Measurements from ENCODE around the gene DICER1.

GRCh38 chr14:95200404-95200803 is 43.1 kb upstream of the DICER1 start:
- TF ChIP-seq, protein P1, sequence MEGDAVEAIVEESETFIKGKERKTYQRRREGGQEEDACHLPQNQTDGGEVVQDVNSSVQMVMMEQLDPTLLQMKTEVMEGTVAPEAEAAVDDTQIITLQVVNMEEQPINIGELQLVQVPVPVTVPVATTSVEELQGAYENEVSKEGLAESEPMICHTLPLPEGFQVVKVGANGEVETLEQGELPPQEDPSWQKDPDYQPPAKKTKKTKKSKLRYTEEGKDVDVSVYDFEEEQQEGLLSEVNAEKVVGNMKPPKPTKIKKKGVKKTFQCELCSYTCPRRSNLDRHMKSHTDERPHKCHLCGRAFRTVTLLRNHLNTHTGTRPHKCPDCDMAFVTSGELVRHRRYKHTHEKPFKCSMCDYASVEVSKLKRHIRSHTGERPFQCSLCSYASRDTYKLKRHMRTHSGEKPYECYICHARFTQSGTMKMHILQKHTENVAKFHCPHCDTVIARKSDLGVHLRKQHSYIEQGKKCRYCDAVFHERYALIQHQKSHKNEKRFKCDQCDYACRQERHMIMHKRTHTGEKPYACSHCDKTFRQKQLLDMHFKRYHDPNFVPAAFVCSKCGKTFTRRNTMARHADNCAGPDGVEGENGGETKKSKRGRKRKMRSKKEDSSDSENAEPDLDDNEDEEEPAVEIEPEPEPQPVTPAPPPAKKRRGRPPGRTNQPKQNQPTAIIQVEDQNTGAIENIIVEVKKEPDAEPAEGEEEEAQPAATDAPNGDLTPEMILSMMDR (conservative IDR thresholded peaks at IDR 0.05; ENCODE audit: low read depth in 2 of 2): no peak
- TF ChIP-seq POLR2AphosphoS5 (IDR thresholded peaks at IDR 0.05; ENCODE audit: low read depth) (no peak), EZH2phosphoT487 (IDR thresholded peaks at IDR 0.05; ENCODE audit: unreplicated experiment) (no peak), EZH2 (IDR thresholded peaks at IDR 0.05; ENCODE audit: low read depth, unreplicated experiment) (no peak)
- TF ChIP-seq, protein P2, sequence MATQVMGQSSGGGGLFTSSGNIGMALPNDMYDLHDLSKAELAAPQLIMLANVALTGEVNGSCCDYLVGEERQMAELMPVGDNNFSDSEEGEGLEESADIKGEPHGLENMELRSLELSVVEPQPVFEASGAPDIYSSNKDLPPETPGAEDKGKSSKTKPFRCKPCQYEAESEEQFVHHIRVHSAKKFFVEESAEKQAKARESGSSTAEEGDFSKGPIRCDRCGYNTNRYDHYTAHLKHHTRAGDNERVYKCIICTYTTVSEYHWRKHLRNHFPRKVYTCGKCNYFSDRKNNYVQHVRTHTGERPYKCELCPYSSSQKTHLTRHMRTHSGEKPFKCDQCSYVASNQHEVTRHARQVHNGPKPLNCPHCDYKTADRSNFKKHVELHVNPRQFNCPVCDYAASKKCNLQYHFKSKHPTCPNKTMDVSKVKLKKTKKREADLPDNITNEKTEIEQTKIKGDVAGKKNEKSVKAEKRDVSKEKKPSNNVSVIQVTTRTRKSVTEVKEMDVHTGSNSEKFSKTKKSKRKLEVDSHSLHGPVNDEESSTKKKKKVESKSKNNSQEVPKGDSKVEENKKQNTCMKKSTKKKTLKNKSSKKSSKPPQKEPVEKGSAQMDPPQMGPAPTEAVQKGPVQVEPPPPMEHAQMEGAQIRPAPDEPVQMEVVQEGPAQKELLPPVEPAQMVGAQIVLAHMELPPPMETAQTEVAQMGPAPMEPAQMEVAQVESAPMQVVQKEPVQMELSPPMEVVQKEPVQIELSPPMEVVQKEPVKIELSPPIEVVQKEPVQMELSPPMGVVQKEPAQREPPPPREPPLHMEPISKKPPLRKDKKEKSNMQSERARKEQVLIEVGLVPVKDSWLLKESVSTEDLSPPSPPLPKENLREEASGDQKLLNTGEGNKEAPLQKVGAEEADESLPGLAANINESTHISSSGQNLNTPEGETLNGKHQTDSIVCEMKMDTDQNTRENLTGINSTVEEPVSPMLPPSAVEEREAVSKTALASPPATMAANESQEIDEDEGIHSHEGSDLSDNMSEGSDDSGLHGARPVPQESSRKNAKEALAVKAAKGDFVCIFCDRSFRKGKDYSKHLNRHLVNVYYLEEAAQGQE (IDR thresholded peaks at IDR 0.05; ENCODE audit: unreplicated experiment): no peak
